Transverse colon (tissue), 4 donors: ENCODE measurements around the gene ENTR1. TPM values are rescaled to one million over a fixed set of nuclear protein-coding genes. Genes with fewer than 3 reads are reported as not detected.

Experiments
- DNase-seq: peaks from one replicate; pipeline ENCODE4 v3.0.0-alpha.2; 2019
- H3K27ac ChIP-seq, 4 donors: fragments of 200-600 bp; sonication (generic); 2 replicates each; pipeline ENCODE4 v1.5.1; 2016 to 2018; ENCODE audit warnings: inconsistent platforms in 4 of 4
- H3K27me3 ChIP-seq: fragments of 200-600 bp; sonication (generic); 2 replicates; pipeline ENCODE4 v1.5.1; 2017; ENCODE audit warnings: inconsistent platforms
- H3K36me3 ChIP-seq, 4 donors: fragments of 200-600 bp; sonication (generic); 2 replicates each; pipeline ENCODE4 v1.5.1; 2017 to 2019; ENCODE audit warnings: inconsistent platforms in 4 of 4
- H3K4me1 ChIP-seq, 4 donors: fragments of 200-600 bp; sonication (generic); 2 replicates each; pipeline ENCODE4 v1.5.1; 2017 to 2020; ENCODE audit warnings: inconsistent platforms in 4 of 4
- H3K4me3 ChIP-seq, 4 donors: fragments of 200-600 bp; sonication (generic); 1 replicate in 1 of 4; 2 replicates in 3 of 4; pipeline versions ENCODE4 v1.5.1 to v1.6.1; 2017 to 2019; ENCODE audit warnings: inconsistent platforms in 4 of 4
- H3K9me3 ChIP-seq, 2 donors: fragments of 200-600 bp; sonication (generic); 2 replicates each; pipeline ENCODE4 v1.5.1; 2017 to 2019; ENCODE audit warnings: inconsistent platforms in 2 of 2
- EP300 ChIP-seq: sonication (generic); formaldehyde crosslinking; IDR thresholded peaks from one replicate; pipeline ENCODE4 v1.6.1; 2017; ENCODE audit warnings: antibody characterized with exemption, low read depth
- POLR2A ChIP-seq: fragments of 450-650 bp; IDR thresholded peaks from one replicate; pipeline ENCODE4 v1.6.1; 2016; ENCODE audit warnings: antibody characterized with exemption, mild to moderate bottlenecking, moderate library complexity
- POLR2AphosphoS5 ChIP-seq, 3 donors: sonication (generic); formaldehyde crosslinking; IDR thresholded peaks; one replicate each; pipeline ENCODE4 v1.6.1; 2016; ENCODE audit warnings: antibody characterized with exemption in 3 of 3
- WGBS, 2 donors: methylation state at CpG; one replicate each; pipeline ENCODE4 v1.1.5; 2018; ENCODE audit warnings: low coverage in 1 of 2; 5-methylcytosine and 5-hydroxymethylcytosine counted together
- in situ Hi-C, 4 donors: fragments of 200-750 bp; cut with MboI; loops; one replicate each; pipeline versions ENCODE4 v1.15.0 to v1.15.1; 2017; ENCODE audit warnings: low sequenced_read_pairs in 3 of 4, low pct_ligation_motif_present in 1 of 4, low pct_unique_long_range_greater_than_20kb in 1 of 4
- intact Hi-C: fragments of 100-400 bp; cut with DNase I; formaldehyde crosslinking; loops from one replicate; pipeline ENCODE4 v1.15.1; 2023; ENCODE audit warnings: low total_unique reads
- total RNA-seq, 4 donors: library from RNA; depleted of rRNA; stranded (reverse); fragments of >200 nt; gene quantifications; one replicate each; pipeline ENCODE4 v1.1.0, GENCODE V29; 2016
- TF ChIP-seq, protein P1 (sequence below), 5 experiments: fragments of 200-600 bp in 3 of 5; fragments of 450-650 bp in 2 of 5; sonication (generic) in 3 of 5; IDR thresholded peaks; 1 replicate in 2 of 5; 2 replicates in 3 of 5; pipeline ENCODE4 v1.5.1; 2016 to 2017; ENCODE audit warnings: antibody characterized with exemption in 5 of 5, inconsistent platforms in 3 of 5, mild to moderate bottlenecking in 2 of 5, moderate library complexity in 1 of 5

Gene ENTR1
- total RNA-seq, 4 donors from 2014 or later, result 23.6 to 74.6 (median 40.9) TPM

DNA sequence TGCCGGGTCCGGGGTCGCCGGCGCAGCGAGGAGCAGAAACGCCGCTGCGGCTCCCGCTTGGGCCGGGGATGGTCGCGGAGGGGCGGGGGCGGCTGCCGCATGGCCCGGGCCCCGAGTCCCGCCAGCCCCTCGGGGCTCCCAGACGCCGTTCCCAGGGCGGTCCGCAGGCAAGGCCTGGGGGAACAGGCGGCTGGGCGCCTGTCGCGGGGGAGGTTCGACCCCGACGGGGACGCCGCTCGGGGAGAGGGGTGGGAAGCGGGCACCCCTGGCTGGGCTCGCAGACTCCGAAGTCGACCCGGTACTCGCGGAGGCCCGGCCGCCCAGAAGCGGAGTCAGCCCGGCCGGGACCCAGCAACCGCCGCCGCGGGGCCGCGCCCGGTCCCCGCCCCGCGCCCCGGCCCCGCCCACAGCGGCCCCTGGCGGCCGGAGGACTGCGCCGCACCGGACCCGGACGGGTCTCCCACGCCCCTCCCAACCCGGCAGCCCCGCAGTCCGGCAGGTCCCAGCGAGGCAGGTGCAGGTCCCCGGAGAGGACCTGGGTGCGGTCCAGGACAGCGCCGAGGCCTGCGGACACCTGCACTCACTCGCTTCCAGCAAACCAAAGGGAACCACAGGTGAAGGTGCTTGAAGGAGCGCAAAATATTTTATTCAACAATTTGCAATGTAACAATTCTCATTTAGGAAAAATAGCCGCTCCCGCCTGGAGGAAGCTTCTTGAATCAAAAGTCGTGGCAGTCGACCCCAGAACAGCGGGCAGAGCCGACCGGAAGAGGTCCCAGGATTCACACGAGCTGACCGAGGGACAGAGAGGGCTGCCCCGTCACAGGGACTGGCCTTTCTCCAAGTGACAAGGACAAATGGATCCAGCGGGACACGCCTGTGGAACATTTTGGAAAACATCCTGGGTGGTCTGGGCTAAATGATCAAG is 29.3 kb upstream of the ENTR1 start, which contains the start of gene INPP5E:
INPP5E (minus strand) TSS at position 365 of the 928 bp plus-strand sequence. CDS start 426 bp downstream, outside the sequence.
- peak; percentile 83 for DNase-seq
- in situ Hi-C loops (no loop called here), intact Hi-C loops (no loop called here)
- Histone ChIP-seq H3K4me1 (peaks cover 21 to 32% (median 25%) of the 10 kb centered on the region in 4 donors), H3K4me3 (peak within 1 kb of the TSS; percentile 73 to 99 (median 94)), H3K27ac (peak within 1 kb of the TSS; percentile 85 to 91 (median 90)), H3K36me3 (peaks cover 0 to 19% (median 8%) of the 10 kb centered on the region in 4 donors), H3K27me3 (no peaks in the 10 kb centered on the region), H3K9me3 (no peaks in the 10 kb centered on the region)
- 21 to 57% methylated on average over 7 to 27 of the region's 90 CpGs for WGBS, 2 donors
- TF ChIP-seq, protein P1, sequence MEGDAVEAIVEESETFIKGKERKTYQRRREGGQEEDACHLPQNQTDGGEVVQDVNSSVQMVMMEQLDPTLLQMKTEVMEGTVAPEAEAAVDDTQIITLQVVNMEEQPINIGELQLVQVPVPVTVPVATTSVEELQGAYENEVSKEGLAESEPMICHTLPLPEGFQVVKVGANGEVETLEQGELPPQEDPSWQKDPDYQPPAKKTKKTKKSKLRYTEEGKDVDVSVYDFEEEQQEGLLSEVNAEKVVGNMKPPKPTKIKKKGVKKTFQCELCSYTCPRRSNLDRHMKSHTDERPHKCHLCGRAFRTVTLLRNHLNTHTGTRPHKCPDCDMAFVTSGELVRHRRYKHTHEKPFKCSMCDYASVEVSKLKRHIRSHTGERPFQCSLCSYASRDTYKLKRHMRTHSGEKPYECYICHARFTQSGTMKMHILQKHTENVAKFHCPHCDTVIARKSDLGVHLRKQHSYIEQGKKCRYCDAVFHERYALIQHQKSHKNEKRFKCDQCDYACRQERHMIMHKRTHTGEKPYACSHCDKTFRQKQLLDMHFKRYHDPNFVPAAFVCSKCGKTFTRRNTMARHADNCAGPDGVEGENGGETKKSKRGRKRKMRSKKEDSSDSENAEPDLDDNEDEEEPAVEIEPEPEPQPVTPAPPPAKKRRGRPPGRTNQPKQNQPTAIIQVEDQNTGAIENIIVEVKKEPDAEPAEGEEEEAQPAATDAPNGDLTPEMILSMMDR (IDR thresholded peaks at IDR 0.05), result peak; percentile 35 to 77 (median 59)
- TF ChIP-seq EP300 (no peak), POLR2AphosphoS5 (IDR thresholded peaks at IDR 0.05) (peak in 1 of 3 donors; percentile 45), POLR2A (no peak)

DNA sequence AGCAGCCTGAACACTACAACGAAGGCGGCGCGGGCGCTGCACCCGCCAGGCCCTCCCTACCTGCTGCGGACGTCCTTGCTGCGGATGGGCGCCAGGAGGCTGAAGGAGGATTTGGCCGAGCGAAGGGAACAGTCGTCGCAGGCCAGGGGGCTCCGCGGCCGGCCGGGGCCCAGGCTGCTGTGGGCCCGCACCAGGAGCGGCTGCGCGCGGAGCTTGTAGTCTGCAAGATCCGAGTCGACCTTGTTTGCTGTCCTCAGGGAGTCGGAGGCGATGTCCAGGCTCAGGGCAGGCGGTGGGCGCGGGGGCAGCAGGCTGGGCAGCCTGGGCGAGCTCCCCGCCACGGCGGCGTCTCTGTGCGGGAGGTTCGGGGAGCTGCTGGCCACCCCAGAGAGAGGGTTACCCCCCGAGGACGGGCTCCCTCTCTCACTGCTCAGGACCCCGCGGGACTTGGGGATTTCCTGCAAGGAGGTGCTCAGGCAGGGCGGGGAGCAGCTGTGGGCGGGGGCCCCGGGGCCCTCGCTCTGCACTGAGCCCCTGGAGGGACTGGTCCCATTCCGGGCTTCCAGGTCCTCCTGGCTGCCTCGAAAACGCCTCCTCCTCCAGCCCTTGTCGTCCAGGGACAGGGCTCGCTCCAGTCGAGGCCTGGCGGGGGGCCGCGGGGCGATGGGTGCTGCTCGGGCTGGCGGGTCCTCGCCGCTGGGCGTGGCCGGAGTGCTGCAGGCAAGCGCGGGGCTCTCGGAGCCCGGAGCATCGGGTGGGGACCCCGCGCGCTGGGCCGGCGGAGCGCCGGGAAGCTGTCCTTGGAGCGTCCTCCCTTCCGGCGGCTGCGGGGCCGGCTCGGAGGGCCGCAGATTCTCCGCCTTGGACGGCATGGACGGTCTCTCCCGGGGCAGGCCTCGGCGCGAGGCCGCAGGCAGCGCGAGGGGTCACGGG is 28.4 kb upstream of the ENTR1 start:
- H3K27me3 ChIP-seq, result no peaks in the 10 kb centered on the region
- peaks cover 0 to 16% (median 5%) of the 10 kb centered on the region in 4 donors for H3K36me3 ChIP-seq
- peak overlapping the region; percentile 73 to 99 (median 94) for H3K4me3 ChIP-seq
- H3K4me1 ChIP-seq, result peaks cover 21 to 32% (median 25%) of the 10 kb centered on the region in 4 donors
- in situ Hi-C loops (no loop called here), intact Hi-C loops (no loop called here)
- 3% methylated on average over 35 of the region's 91 CpGs; no CpG with 5 or more reads in 1 of the 2 donors for WGBS, 2 donors
- H3K9me3 ChIP-seq, result no peaks in the 10 kb centered on the region
- peak; percentile 35 for DNase-seq
- peak overlapping the region; percentile 85 to 91 (median 90) for H3K27ac ChIP-seq
- TF ChIP-seq EP300 (no peak), POLR2AphosphoS5 (IDR thresholded peaks at IDR 0.05) (no peak), POLR2A (no peak)
- TF ChIP-seq, protein P1 (IDR thresholded peaks at IDR 0.05), result no peak

DNA sequence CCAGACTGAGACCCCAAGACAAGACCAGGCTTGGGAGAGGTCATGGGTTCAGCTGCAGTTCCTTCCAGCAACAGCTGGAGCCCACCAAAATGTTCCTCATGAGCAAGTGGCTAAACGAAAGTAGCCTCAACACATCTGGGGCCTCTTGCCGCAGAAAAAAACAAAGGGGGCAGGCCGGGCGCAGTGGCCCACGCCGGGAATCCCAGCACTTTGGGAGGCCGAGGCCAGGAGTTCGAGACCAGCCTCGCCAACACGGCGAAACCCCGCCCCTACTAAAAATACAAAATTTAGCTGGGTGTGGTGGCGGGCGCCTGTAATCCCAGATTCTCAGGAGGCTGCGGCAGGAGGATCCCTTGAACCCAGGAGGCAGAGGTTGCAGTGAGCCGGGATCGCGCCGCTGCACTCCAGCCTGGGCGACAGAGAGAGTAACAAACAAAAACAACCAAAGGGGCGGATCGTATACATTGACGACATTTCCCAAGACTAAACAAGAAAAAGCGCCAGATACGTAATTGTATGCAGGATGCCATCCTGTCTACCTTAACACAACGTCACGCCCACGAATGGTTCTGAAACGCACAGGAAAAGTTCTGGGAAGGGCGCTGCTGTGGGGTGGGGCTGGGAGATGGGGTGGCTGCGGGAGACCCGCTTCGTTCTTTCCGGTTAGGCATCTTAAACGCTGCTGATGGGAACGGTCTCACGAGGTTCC is 27.6 kb upstream of the ENTR1 start:
- peak overlapping the region; percentile 73 to 99 (median 94) for H3K4me3 ChIP-seq
- peaks cover 0 to 8% (median 1%) of the 10 kb centered on the region in 4 donors for H3K36me3 ChIP-seq
- peaks cover 21 to 32% (median 25%) of the 10 kb centered on the region in 4 donors for H3K4me1 ChIP-seq
- WGBS, 2 donors, result 48 to 80% methylated on average over 1 to 37 of the region's 37 CpGs
- H3K27me3 ChIP-seq, result no peaks in the 10 kb centered on the region
- peak overlapping the region in 2 of 4 donors; percentile 85 to 91 for H3K27ac ChIP-seq
- DNase-seq, result no peak
- intact Hi-C loops (no loop called here), in situ Hi-C loops (no loop called here)
- no peaks in the 10 kb centered on the region for H3K9me3 ChIP-seq
- TF ChIP-seq POLR2A (no peak), POLR2AphosphoS5 (IDR thresholded peaks at IDR 0.05) (no peak), EP300 (no peak)
- TF ChIP-seq, protein P1 (IDR thresholded peaks at IDR 0.05), result no peak
